ENCODE results near the gene DKK3. TPM values are rescaled to one million over a fixed set of nuclear protein-coding genes. Genes with fewer than 3 reads are reported as not detected.

DKK3 gene
- total RNA-seq, 1 donor from 2014 or later, result 307 TPM

DNA sequence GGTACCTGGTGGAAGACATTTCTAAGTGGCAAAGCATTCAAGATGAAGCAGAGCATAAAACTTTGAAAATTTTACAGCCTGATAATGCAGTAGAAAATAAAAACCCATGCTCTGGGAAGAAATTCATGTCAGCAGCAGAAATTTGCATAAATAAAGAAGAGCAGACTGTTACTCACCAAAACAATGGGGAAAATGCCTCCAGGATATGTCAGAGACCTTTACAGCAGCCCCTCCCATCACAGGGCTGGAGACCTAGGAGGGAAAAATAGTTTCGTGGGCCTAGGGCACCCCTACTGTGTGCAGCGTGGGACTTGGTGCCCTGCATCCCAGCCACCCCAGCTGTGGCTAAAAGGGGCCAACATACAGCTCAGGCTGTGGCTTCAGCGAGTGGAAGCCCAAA is 5.4 kb upstream of the DKK3 start:
- H3K27me3 Mint-ChIP-seq (ENCODE audit: low read depth, unreplicated experiment), result no peaks in the 10 kb centered on the region
- Histone ChIP-seq H3K27ac (ENCODE audit: low read depth, low read length) (no peak overlapping the region), H4K20me1 (ENCODE audit: insufficient read depth, low read length) (no peaks in the 10 kb centered on the region), H2AFZ (ENCODE audit: low read depth, low read length) (no peak overlapping the region), H3K4me3 (ENCODE audit: insufficient read depth, low read depth, low read length) (no peak overlapping the region), H3K4me2 (ENCODE audit: low read length) (no peak overlapping the region), H3K4me1 (ENCODE audit: insufficient read depth, low read length) (peaks cover 20% of the 10 kb centered on the region), H3K36me3 (ENCODE audit: insufficient read depth, low read length) (no peaks in the 10 kb centered on the region), H3K9ac (ENCODE audit: low read length) (no peak overlapping the region), H3K27me3 (ENCODE audit: insufficient read depth, low read length) (no peaks in the 10 kb centered on the region), H3K79me2 (ENCODE audit: insufficient read depth, low read length) (no peaks in the 10 kb centered on the region), H3K9me3 (ENCODE audit: insufficient read depth, low read depth, low read length) (no peaks in the 10 kb centered on the region)
- peaks cover 13% of the 10 kb centered on the region for H3K4me1 Mint-ChIP-seq (ENCODE audit: low read depth, unreplicated experiment)
- DNase-seq (ENCODE audit: low read depth), result no peak
- no peak for TF ChIP-seq EZH2 (IDR thresholded peaks at IDR 0.05; ENCODE audit: insufficient read depth, low read length)
- TF ChIP-seq, protein P1, sequence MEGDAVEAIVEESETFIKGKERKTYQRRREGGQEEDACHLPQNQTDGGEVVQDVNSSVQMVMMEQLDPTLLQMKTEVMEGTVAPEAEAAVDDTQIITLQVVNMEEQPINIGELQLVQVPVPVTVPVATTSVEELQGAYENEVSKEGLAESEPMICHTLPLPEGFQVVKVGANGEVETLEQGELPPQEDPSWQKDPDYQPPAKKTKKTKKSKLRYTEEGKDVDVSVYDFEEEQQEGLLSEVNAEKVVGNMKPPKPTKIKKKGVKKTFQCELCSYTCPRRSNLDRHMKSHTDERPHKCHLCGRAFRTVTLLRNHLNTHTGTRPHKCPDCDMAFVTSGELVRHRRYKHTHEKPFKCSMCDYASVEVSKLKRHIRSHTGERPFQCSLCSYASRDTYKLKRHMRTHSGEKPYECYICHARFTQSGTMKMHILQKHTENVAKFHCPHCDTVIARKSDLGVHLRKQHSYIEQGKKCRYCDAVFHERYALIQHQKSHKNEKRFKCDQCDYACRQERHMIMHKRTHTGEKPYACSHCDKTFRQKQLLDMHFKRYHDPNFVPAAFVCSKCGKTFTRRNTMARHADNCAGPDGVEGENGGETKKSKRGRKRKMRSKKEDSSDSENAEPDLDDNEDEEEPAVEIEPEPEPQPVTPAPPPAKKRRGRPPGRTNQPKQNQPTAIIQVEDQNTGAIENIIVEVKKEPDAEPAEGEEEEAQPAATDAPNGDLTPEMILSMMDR (IDR thresholded peaks at IDR 0.05; ENCODE audit: insufficient read depth, low read depth, low read length), result no peak
- H3K36me3 Mint-ChIP-seq (ENCODE audit: low read depth, unreplicated experiment), result peaks cover 7% of the 10 kb centered on the region
- no peak overlapping the region for H3K4me3 Mint-ChIP-seq (ENCODE audit: unreplicated experiment)
- no peak for FAIRE-seq
- H3K9me3 Mint-ChIP-seq (ENCODE audit: unreplicated experiment), result no peaks in the 10 kb centered on the region
- no peak overlapping the region for H3K27ac Mint-ChIP-seq (ENCODE audit: unreplicated experiment)

DNA sequence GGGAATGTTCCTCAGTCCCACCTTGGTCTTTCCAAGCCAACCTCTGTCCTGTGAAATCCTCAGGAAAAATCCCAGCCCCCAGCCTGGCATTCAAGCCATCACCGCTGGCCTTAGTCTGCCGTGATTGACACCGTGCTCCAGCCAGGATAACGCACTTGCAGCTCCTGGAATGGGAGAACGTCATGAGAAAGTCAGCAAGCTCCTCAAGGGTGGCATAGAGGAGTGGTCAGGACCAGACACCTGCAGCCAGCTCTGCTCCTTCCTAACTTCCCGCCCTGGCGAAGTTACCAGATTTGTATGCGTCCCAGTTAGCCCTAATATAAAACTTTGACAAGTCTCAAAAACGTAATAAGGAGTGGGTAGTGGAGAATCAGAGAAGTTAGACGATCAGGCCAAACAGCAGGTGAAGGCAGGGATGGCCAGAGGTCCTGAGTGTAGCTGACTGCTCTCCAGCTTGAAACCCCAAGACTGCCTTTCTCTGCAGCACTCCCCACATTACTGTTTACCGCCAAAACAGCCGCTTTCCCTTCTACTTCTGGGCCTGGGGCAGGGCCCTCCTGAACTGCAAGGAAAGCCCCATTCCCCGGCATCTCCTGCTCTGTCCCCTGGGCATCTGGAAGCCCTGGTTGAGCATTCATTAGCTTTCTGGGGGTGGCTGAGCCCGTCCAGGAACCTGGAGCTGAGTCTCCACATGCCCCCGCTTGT is 1.3 kb upstream of the DKK3 start:
- Histone ChIP-seq H3K79me2 (ENCODE audit: insufficient read depth, low read length) (peaks cover 34% of the 10 kb centered on the region), H3K4me2 (ENCODE audit: low read length) (peak overlapping the region; percentile 86)

More for the DNA sequence above, 1.3 kb upstream of the DKK3 start:
- TF ChIP-seq, protein P1 (IDR thresholded peaks at IDR 0.05; ENCODE audit: insufficient read depth, low read depth, low read length), result no peak
- TF ChIP-seq EZH2 (IDR thresholded peaks at IDR 0.05; ENCODE audit: insufficient read depth, low read length), result no peak
- no peak overlapping the region for H3K27ac ChIP-seq (ENCODE audit: low read depth, low read length)
- peak overlapping the region; percentile 87 for H2AFZ ChIP-seq (ENCODE audit: low read depth, low read length)
- DNase-seq (ENCODE audit: low read depth), result no peak
- peaks cover 22% of the 10 kb centered on the region for H4K20me1 ChIP-seq (ENCODE audit: insufficient read depth, low read length)
- no peak for FAIRE-seq
- no peaks in the 10 kb centered on the region for H3K27me3 ChIP-seq (ENCODE audit: insufficient read depth, low read length)
- Mint-ChIP-seq H3K36me3 (ENCODE audit: low read depth, unreplicated experiment) (peaks cover 14% of the 10 kb centered on the region), H3K27me3 (ENCODE audit: low read depth, unreplicated experiment) (no peaks in the 10 kb centered on the region), H3K4me3 (ENCODE audit: unreplicated experiment) (peak overlapping the region; percentile 88), H3K27ac (ENCODE audit: unreplicated experiment) (peak overlapping the region; percentile 86), H3K4me1 (ENCODE audit: low read depth, unreplicated experiment) (peaks cover 16% of the 10 kb centered on the region), H3K9me3 (ENCODE audit: unreplicated experiment) (no peaks in the 10 kb centered on the region)
- H3K36me3 ChIP-seq (ENCODE audit: insufficient read depth, low read length), result no peaks in the 10 kb centered on the region
- H3K9ac ChIP-seq (ENCODE audit: low read length), result peak overlapping the region; percentile 61
- peak overlapping the region; percentile 42 for H3K4me3 ChIP-seq (ENCODE audit: insufficient read depth, low read depth, low read length)
- no peaks in the 10 kb centered on the region for H3K9me3 ChIP-seq (ENCODE audit: insufficient read depth, low read depth, low read length)
- peaks cover 36% of the 10 kb centered on the region for H3K4me1 ChIP-seq (ENCODE audit: insufficient read depth, low read length)
